Neural cell (in vitro differentiated cells): ENCODE measurements around the gene MALAT1. TPM values are rescaled to one million over a fixed set of nuclear protein-coding genes. Genes with fewer than 3 reads are reported as not detected.

Source experiments
- H2AFZ ChIP-seq: fragments of 200-600, 300-800 bp; sonication (generic), shearing (Covaris generic); 2 replicates; pipeline ENCODE4 v1.6.0; 2014; ENCODE audit warnings: low read depth, mild to moderate bottlenecking, antibody characterized with exemption, low read length, moderate library complexity
- H3F3A ChIP-seq: fragments of 200-600 bp; shearing (Covaris generic); 2 replicates; pipeline ENCODE4 v1.6.1; 2016; ENCODE audit warnings: mild to moderate bottlenecking, moderate library complexity, mixed read lengths, antibody characterized with exemption, low read length; ENCODE audit not compliant: insufficient read depth, poor library complexity, severe bottlenecking
- H3K27ac ChIP-seq: fragments of 200-600, 300-800 bp; sonication (generic), shearing (Covaris generic); 2 replicates; pipeline ENCODE4 v1.5.1; 2014; ENCODE audit warnings: mild to moderate bottlenecking, low read length, moderate library complexity
- H3K27me3 ChIP-seq: fragments of 300-800, 200-600 bp; sonication (generic), shearing (Covaris generic); 2 replicates; pipeline ENCODE4 v1.6.0; 2014; ENCODE audit warnings: mild to moderate bottlenecking, low read depth, low read length, moderate library complexity; ENCODE audit not compliant: insufficient read depth
- H3K36me3 ChIP-seq: fragments of 300-800, 200-600 bp; sonication (generic), shearing (Covaris generic); 2 replicates; pipeline ENCODE4 v1.5.1; 2014; ENCODE audit warnings: mild to moderate bottlenecking, antibody characterized with exemption, low read length, moderate library complexity; ENCODE audit not compliant: insufficient read depth
- H3K4me2 ChIP-seq: fragments of 300-800, 200-600 bp; sonication (generic), shearing (Covaris generic); 2 replicates; pipeline ENCODE4 v1.6.0; 2014; ENCODE audit warnings: mild to moderate bottlenecking, low read length
- H3K4me3 ChIP-seq: fragments of 300-800, 200-600 bp; sonication (generic), shearing (Covaris generic); 2 replicates; pipeline ENCODE4 v1.5.1; 2014; ENCODE audit warnings: mild to moderate bottlenecking, low read length, moderate library complexity
- H3K79me2 ChIP-seq: fragments of 200-600 bp; shearing (Covaris generic); replicated peaks from 2 replicates; pipeline ENCODE4 v1.6.0; 2014; ENCODE audit warnings: mild to moderate bottlenecking, low read length, moderate library complexity; ENCODE audit not compliant: insufficient read depth
- H3K9ac ChIP-seq: fragments of 300-800, 200-600 bp; sonication (generic), shearing (Covaris generic); 2 replicates; pipeline ENCODE4 v1.6.1; 2016; ENCODE audit warnings: mild to moderate bottlenecking, low read length, mixed read lengths
- H3K9me2 ChIP-seq: fragments of 200-600 bp; shearing (Covaris generic); 2 replicates; pipeline ENCODE4 v1.6.1; 2016; ENCODE audit warnings: mild to moderate bottlenecking, low read length, mixed read lengths; ENCODE audit not compliant: insufficient read depth
- H3K9me3 ChIP-seq: fragments of 200-600, 300-800 bp; sonication (generic), shearing (Covaris generic); 2 replicates; pipeline ENCODE4 v1.6.1; 2016; ENCODE audit warnings: mild to moderate bottlenecking, mixed run types, low read length, moderate library complexity, mixed read lengths
- H4K20me1 ChIP-seq: fragments of 200-600 bp; shearing (Covaris generic); 2 replicates; pipeline ENCODE4 v1.6.1; 2016; ENCODE audit warnings: mild to moderate bottlenecking, mixed run types; ENCODE audit not compliant: insufficient read depth
- CTCF ChIP-seq: fragments of 450-650 bp; IDR thresholded peaks from 2 replicates; pipeline ENCODE4 v1.5.1; 2014; ENCODE audit warnings: antibody characterized with exemption, mild to moderate bottlenecking, moderate library complexity; ENCODE audit not compliant: poor library complexity, severe bottlenecking
- EP300 ChIP-seq: fragments of 450-650 bp; conservative IDR thresholded peaks from 2 replicates; pipeline ENCODE4 v1.6.1; 2014; ENCODE audit warnings: antibody characterized with exemption, mild to moderate bottlenecking, moderate library complexity; ENCODE audit not compliant: poor library complexity, severe bottlenecking
- EZH2 ChIP-seq: fragments of 200-600, 300-800 bp; shearing (Covaris generic), sonication (generic); IDR thresholded peaks from 2 replicates; pipeline ENCODE4 v1.6.1; 2014; ENCODE audit warnings: antibody characterized with exemption, low read length, borderline replicate concordance, mild to moderate bottlenecking; ENCODE audit not compliant: insufficient read depth, poor library complexity, severe bottlenecking
- MXI1 ChIP-seq: fragments of 450-650 bp; conservative IDR thresholded peaks from 2 replicates; pipeline ENCODE4 v1.6.1; 2014; ENCODE audit warnings: antibody characterized with exemption, mild to moderate bottlenecking; ENCODE audit not compliant: poor library complexity, severe bottlenecking
- POLR2AphosphoS5 ChIP-seq: IDR thresholded peaks from 2 replicates; pipeline ENCODE4 v1.6.1; 2012
- RAD21 ChIP-seq: fragments of 450-650 bp; conservative IDR thresholded peaks from 2 replicates; pipeline ENCODE4 v1.6.1; 2014; ENCODE audit warnings: antibody characterized with exemption, mild to moderate bottlenecking, moderate library complexity
- SMC3 ChIP-seq: fragments of 450-650 bp; conservative IDR thresholded peaks from 2 replicates; pipeline ENCODE4 v1.6.1; 2014; ENCODE audit warnings: antibody characterized with exemption, mild to moderate bottlenecking, moderate library complexity; ENCODE audit not compliant: poor library complexity
- TAF1 ChIP-seq: IDR thresholded peaks from 2 replicates; pipeline ENCODE4 v1.6.1; 2012; ENCODE audit warnings: low read depth
- polyA plus RNA-seq: library from polyadenylated mRNA; depleted of rRNA; stranded (reverse); fragments of >200 nt; gene quantifications from 2 replicates; pipeline ENCODE4 v1.2.3, GENCODE V29; 2014
- TF ChIP-seq, protein P1 (sequence below): IDR thresholded peaks from 2 replicates; pipeline ENCODE4 v1.6.1; 2012; ENCODE audit warnings: borderline replicate concordance

The MALAT1 gene
- polyA plus RNA-seq, 1 donor from 2014 or later: 1,383 TPM

DNA sequence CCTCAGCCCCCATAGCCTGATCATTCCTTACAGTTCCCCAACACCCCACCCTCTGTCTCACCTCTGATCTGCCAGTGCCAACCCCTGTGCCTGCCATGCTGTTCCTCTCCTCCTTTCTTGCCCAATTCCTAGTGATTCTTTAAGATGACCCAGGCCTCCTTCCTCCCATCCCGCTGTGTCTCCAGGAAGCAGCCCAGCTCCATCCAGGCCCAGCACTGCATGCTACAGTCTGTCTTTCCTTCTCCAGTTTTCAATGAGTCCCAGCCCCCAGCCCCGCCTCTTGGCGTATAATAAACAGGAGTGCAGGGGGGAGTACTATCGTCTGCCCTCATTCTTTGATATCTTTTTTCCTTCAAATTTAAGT is 47.0 kb downstream of the MALAT1 start:
- TF ChIP-seq EP300 (no peak), MXI1 (no peak), POLR2AphosphoS5 (no peak), RAD21 (no peak), SMC3 (no peak), EZH2 (no peak), CTCF (no peak), TAF1 (no peak)
- TF ChIP-seq, protein P1, sequence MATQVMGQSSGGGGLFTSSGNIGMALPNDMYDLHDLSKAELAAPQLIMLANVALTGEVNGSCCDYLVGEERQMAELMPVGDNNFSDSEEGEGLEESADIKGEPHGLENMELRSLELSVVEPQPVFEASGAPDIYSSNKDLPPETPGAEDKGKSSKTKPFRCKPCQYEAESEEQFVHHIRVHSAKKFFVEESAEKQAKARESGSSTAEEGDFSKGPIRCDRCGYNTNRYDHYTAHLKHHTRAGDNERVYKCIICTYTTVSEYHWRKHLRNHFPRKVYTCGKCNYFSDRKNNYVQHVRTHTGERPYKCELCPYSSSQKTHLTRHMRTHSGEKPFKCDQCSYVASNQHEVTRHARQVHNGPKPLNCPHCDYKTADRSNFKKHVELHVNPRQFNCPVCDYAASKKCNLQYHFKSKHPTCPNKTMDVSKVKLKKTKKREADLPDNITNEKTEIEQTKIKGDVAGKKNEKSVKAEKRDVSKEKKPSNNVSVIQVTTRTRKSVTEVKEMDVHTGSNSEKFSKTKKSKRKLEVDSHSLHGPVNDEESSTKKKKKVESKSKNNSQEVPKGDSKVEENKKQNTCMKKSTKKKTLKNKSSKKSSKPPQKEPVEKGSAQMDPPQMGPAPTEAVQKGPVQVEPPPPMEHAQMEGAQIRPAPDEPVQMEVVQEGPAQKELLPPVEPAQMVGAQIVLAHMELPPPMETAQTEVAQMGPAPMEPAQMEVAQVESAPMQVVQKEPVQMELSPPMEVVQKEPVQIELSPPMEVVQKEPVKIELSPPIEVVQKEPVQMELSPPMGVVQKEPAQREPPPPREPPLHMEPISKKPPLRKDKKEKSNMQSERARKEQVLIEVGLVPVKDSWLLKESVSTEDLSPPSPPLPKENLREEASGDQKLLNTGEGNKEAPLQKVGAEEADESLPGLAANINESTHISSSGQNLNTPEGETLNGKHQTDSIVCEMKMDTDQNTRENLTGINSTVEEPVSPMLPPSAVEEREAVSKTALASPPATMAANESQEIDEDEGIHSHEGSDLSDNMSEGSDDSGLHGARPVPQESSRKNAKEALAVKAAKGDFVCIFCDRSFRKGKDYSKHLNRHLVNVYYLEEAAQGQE: no peak
- Histone ChIP-seq H3K9me3 (no peaks in the 10 kb centered on the region), H3K4me2 (no peak overlapping the region), H2AFZ (no peak overlapping the region), H3K9ac (no peak overlapping the region), H3K79me2 (no peaks in the 10 kb centered on the region), H3K36me3 (no peaks in the 10 kb centered on the region), H3K27me3 (peaks cover 35% of the 10 kb centered on the region), H3K9me2 (no peaks in the 10 kb centered on the region), H3K4me3 (peak overlapping the region; percentile 59), H3F3A (no peaks in the 10 kb centered on the region), H4K20me1 (no peaks in the 10 kb centered on the region), H3K27ac (no peak overlapping the region)

- peaks cover 29% of the 10 kb centered on the region for H3K27me3 ChIP-seq
- H3F3A ChIP-seq: no peaks in the 10 kb centered on the region
- H3K79me2 ChIP-seq: no peaks in the 10 kb centered on the region
- H3K9ac ChIP-seq: no peak overlapping the region
- no peaks in the 10 kb centered on the region for H3K9me2 ChIP-seq
- no peak for TF ChIP-seq CTCF
- TF ChIP-seq TAF1: no peak
- no peak for TF ChIP-seq RAD21
- no peak for TF ChIP-seq MXI1
- TF ChIP-seq EP300: no peak
- TF ChIP-seq EZH2: no peak
- TF ChIP-seq, protein P1: no peak
- no peak for TF ChIP-seq POLR2AphosphoS5
- TF ChIP-seq SMC3: no peak
- no peaks in the 10 kb centered on the region for H3K9me3 ChIP-seq
- no peak overlapping the region for H2AFZ ChIP-seq
- H3K36me3 ChIP-seq: no peaks in the 10 kb centered on the region
- H3K4me2 ChIP-seq: no peak overlapping the region
- H3K27ac ChIP-seq: no peak overlapping the region
- peak overlapping the region; percentile 59 for H3K4me3 ChIP-seq
- no peaks in the 10 kb centered on the region for H4K20me1 ChIP-seq
Observed at GRCh38 chr11:65546217-65546958, 47.5 kb downstream of the MALAT1 start.
